Fibroblast of lung (primary cell): Measurements from ENCODE around the gene IL22RA2. TPM values are rescaled to one million over a fixed set of nuclear protein-coding genes. Genes with fewer than 3 reads are reported as not detected.

Experiments
- DNase-seq, 2 donors: peaks; one replicate each; pipeline versions ENCODE4 v3.0.0 to v3.0.0-alpha.2; 2010; ENCODE audit warnings: low read depth in 2 of 2
- H2AFZ ChIP-seq: 2 replicates; pipeline ENCODE4 v1.5.1; 2012; ENCODE audit warnings: low read length, control low read depth, inconsistent platforms
- H3K27ac ChIP-seq: 2 replicates; pipeline ENCODE4 v1.5.1; 2011; ENCODE audit warnings: low read length, control low read depth; ENCODE audit not compliant: insufficient read depth
- H3K27me3 ChIP-seq: 2 replicates; pipeline ENCODE4 v1.5.1; 2011; ENCODE audit warnings: mild to moderate bottlenecking, low read length; ENCODE audit not compliant: control insufficient read depth, insufficient read depth
- H3K36me3 ChIP-seq: 2 replicates; pipeline ENCODE4 v1.5.1; 2011; ENCODE audit warnings: low read length; ENCODE audit not compliant: control insufficient read depth, insufficient read depth
- H3K4me1 ChIP-seq: 2 replicates; pipeline ENCODE4 v1.5.1; 2011; ENCODE audit warnings: low read length; ENCODE audit not compliant: control insufficient read depth, insufficient read depth; ENCODE audit errors: extremely low read depth
- H3K4me2 ChIP-seq: 2 replicates; pipeline ENCODE4 v1.5.1; 2011; ENCODE audit warnings: low read length, control low read depth; ENCODE audit not compliant: insufficient read depth; ENCODE audit errors: extremely low read depth
- H3K4me3 ChIP-seq, 4 experiments: fragments of 200-600 bp in 1 of 4; sonication (generic) in 1 of 4; replicated peaks in 1 of 4; 2 replicates each; pipeline ENCODE4 v1.5.1; 2011 to 2016; ENCODE audit warnings: low read length in 4 of 4, low read depth in 3 of 4, mild to moderate bottlenecking in 3 of 4, control low read depth in 2 of 4, inconsistent platforms in 1 of 4, mixed read lengths in 1 of 4; ENCODE audit not compliant: insufficient read depth in 1 of 4; ENCODE audit errors: control extremely low read depth in 1 of 4
- H3K79me2 ChIP-seq: 2 replicates; pipeline ENCODE4 v1.5.1; 2012; ENCODE audit warnings: mild to moderate bottlenecking, low read length, inconsistent platforms; ENCODE audit not compliant: control insufficient read depth, insufficient read depth
- H3K9ac ChIP-seq: 2 replicates; pipeline ENCODE4 v1.5.1; 2011; ENCODE audit warnings: mild to moderate bottlenecking, low read length, control low read depth; ENCODE audit not compliant: insufficient read depth
- H3K9me3 ChIP-seq: 2 replicates; pipeline ENCODE4 v1.5.1; 2012; ENCODE audit warnings: low read depth, low read length; ENCODE audit not compliant: control insufficient read depth, insufficient read depth
- H4K20me1 ChIP-seq: 2 replicates; pipeline ENCODE4 v1.5.1; 2011; ENCODE audit warnings: low read length; ENCODE audit not compliant: control insufficient read depth, insufficient read depth; ENCODE audit errors: extremely low read depth
- CTCF ChIP-seq, 2 donors: IDR thresholded peaks in 1 of 2; conservative IDR thresholded peaks in 1 of 2; 1 replicate in 1 of 2; 2 replicates in 1 of 2; pipeline ENCODE4 v1.5.1; 2011 to 2012; ENCODE audit warnings: low read length in 2 of 2, control low read depth in 1 of 2, inconsistent platforms in 1 of 2, low read depth in 1 of 2, mild to moderate bottlenecking in 1 of 2
- EZH2 ChIP-seq: IDR thresholded peaks from 2 replicates; pipeline ENCODE4 v1.5.1; 2012; ENCODE audit warnings: low read length, control low read depth, mild to moderate bottlenecking; ENCODE audit errors: missing control alignments
- polyA plus RNA-seq, 2 donors: library from polyadenylated mRNA; depleted of rRNA in 1 of 2; stranded (reverse) in 1 of 2; unstranded in 1 of 2; fragments of >200 nt; gene quantifications; 2 replicates each; pipeline ENCODE4 v1.2.1, GENCODE V29; 2011 to 2012; ENCODE audit warnings: missing spikeins in 1 of 2
- total RNA-seq: library from RNA; depleted of rRNA; stranded (reverse); fragments of >200 nt; gene quantifications from 2 replicates; pipeline ENCODE4 v1.2.1, GENCODE V29; 2014

Gene IL22RA2
- total and polyA plus RNA-seq, 2 donors (not counting 1 experiment from before 2014, with no cell fraction given) = not detected

- Histone ChIP-seq H3K79me2 (no peaks in the 10 kb centered on the region), H3K9me3 (no peaks in the 10 kb centered on the region), H3K9ac (no peak overlapping the region), H3K27ac (no peak overlapping the region), H3K4me3 (no peak overlapping the region), H2AFZ (no peak overlapping the region), H3K4me2 (no peak overlapping the region), H4K20me1 (no peaks in the 10 kb centered on the region), H3K36me3 (no peaks in the 10 kb centered on the region), H3K27me3 (no peaks in the 10 kb centered on the region), H3K4me1 (no peaks in the 10 kb centered on the region)
- TF ChIP-seq CTCF (conservative IDR thresholded peaks at IDR 0.05 in 1 of 2, IDR thresholded peaks at IDR 0.05 in 1 of 2; ENCODE audit: low read depth in 1 of 2, low read length in 2 of 2) (no peak), EZH2 (no peak)
- peak in 1 of 2 donors; percentile 12 for DNase-seq
These were observed 57.8 kb downstream of the IL22RA2 start for GRCh38 chr6:137115658-137116057.

- no peaks in the 10 kb centered on the region for H4K20me1 ChIP-seq
- no peaks in the 10 kb centered on the region for H3K9me3 ChIP-seq
- no peak overlapping the region for H3K27ac ChIP-seq
- no peak overlapping the region for H3K4me2 ChIP-seq
- no peak for TF ChIP-seq CTCF (conservative IDR thresholded peaks at IDR 0.05 in 1 of 2, IDR thresholded peaks at IDR 0.05 in 1 of 2; ENCODE audit: low read depth in 1 of 2, low read length in 2 of 2)
- TF ChIP-seq EZH2 = no peak
- DNase-seq = peak; percentile 51 to 59
- no peak overlapping the region for H3K4me3 ChIP-seq
- H3K36me3 ChIP-seq = no peaks in the 10 kb centered on the region
- no peaks in the 10 kb centered on the region for H3K79me2 ChIP-seq
- H3K9ac ChIP-seq = no peak overlapping the region
- H3K4me1 ChIP-seq = no peaks in the 10 kb centered on the region
- no peaks in the 10 kb centered on the region for H3K27me3 ChIP-seq
- H2AFZ ChIP-seq = no peak overlapping the region
These were observed 61.4 kb downstream of the IL22RA2 start for GRCh38 chr6:137112067-137112355.

GRCh38 chr6:137111296-137112066, 62.0 kb downstream of the IL22RA2 start:
- no peak overlapping the region for H3K27ac ChIP-seq
- H3K4me3 ChIP-seq = no peak overlapping the region
- peak in 1 of 2 donors; percentile 6 for DNase-seq
- no peaks in the 10 kb centered on the region for H3K36me3 ChIP-seq
- H3K27me3 ChIP-seq = no peaks in the 10 kb centered on the region
- H3K9ac ChIP-seq = no peak overlapping the region
- no peak for TF ChIP-seq CTCF (conservative IDR thresholded peaks at IDR 0.05 in 1 of 2, IDR thresholded peaks at IDR 0.05 in 1 of 2; ENCODE audit: low read depth in 1 of 2, low read length in 2 of 2)
- TF ChIP-seq EZH2 = no peak
- no peak overlapping the region for H2AFZ ChIP-seq
- no peaks in the 10 kb centered on the region for H3K79me2 ChIP-seq
- no peaks in the 10 kb centered on the region for H3K9me3 ChIP-seq
- no peak overlapping the region for H3K4me2 ChIP-seq
- H4K20me1 ChIP-seq = no peaks in the 10 kb centered on the region
- H3K4me1 ChIP-seq = no peaks in the 10 kb centered on the region
